Lower lobe of right lung (tissue), 2 donors: ENCODE measurements around the gene ZNF500. TPM values are rescaled to one million over a fixed set of nuclear protein-coding genes. Genes with fewer than 3 reads are reported as not detected.

Source experiments
- ATAC-seq, 2 donors: fragments of 200-7000 bp; cut with Tn5 transposase; one replicate each; pipeline ENCODE4 v1.9.1; 2020 to 2022; ENCODE audit warnings: mild to moderate bottlenecking in 2 of 2, moderate library complexity in 2 of 2
- DNase-seq: peaks from one replicate; pipeline ENCODE4 v3.0.0-alpha.2; 2020
- H3K27ac ChIP-seq: fragments of 200-600 bp; one replicate; pipeline ENCODE4 v1.8.0; 2022
- H3K27me3 ChIP-seq: fragments of 200-600 bp; one replicate; pipeline ENCODE4 v1.8.0; 2022; ENCODE audit warnings: low read depth
- H3K36me3 ChIP-seq: fragments of 200-600 bp; one replicate; pipeline ENCODE4 v1.8.0; 2022; ENCODE audit warnings: mild to moderate bottlenecking
- H3K4me1 ChIP-seq: fragments of 200-600 bp; one replicate; pipeline ENCODE4 v1.8.0; 2022
- H3K4me3 ChIP-seq: fragments of 200-600 bp; one replicate; pipeline ENCODE4 v1.8.0; 2022; ENCODE audit warnings: mild to moderate bottlenecking
- H3K9me3 ChIP-seq: fragments of 200-600 bp; one replicate; pipeline ENCODE4 v1.8.0; 2022
- intact Hi-C: fragments of 100-400 bp; cut with DNase I; formaldehyde crosslinking; loops from one replicate; pipeline ENCODE4 v1.11.0; 2022
- total RNA-seq: library from RNA; stranded (reverse); fragmentation: NEBNext Ultra II Directional; extraction: Animal tissue kit (Norgen Biotek cat#: 25700); gene quantifications from one replicate; pipeline ENCODE4 v1.2.1, GENCODE V29; 2021
- TF ChIP-seq, protein P1 (sequence below): fragments of 200-600 bp; IDR thresholded peaks from one replicate; pipeline ENCODE4 v1.8.0; 2022; ENCODE audit warnings: antibody characterized with exemption, mild to moderate bottlenecking
- donor health status: DM: no; HTN: yes; CAD: no; lungs with severe emphysema.

Gene ZNF500
- total RNA-seq, 1 donor from 2014 or later, result 13.4 TPM

DNA sequence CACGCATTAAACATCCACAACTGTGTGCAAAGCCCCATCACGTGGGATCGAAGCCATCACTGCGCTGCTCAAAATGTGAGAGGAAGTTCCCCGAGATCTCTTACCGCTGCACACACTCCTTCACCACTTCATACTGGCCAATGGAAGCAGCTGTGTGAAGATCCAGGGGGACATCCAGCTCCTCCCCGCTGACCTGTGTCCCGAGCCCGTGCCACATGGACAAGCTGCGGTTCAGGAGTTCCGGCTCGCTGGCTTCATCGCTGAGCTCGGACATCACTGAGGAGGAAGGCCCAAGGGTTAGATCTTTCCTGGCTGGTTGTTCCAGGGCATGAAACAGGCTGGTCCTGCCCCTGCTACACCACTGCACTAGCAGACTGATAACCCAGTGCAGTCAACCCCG lies 37.1 kb downstream of the ZNF500 start:
- no peaks in the 10 kb centered on the region for H3K27me3 ChIP-seq
- H3K36me3 ChIP-seq, result peaks cover 51% of the 10 kb centered on the region
- DNase-seq (no peak), ATAC-seq (no peak)
- H3K27ac ChIP-seq, result no peak overlapping the region
- intact Hi-C loops, result no loop called here
- TF ChIP-seq, protein P1, sequence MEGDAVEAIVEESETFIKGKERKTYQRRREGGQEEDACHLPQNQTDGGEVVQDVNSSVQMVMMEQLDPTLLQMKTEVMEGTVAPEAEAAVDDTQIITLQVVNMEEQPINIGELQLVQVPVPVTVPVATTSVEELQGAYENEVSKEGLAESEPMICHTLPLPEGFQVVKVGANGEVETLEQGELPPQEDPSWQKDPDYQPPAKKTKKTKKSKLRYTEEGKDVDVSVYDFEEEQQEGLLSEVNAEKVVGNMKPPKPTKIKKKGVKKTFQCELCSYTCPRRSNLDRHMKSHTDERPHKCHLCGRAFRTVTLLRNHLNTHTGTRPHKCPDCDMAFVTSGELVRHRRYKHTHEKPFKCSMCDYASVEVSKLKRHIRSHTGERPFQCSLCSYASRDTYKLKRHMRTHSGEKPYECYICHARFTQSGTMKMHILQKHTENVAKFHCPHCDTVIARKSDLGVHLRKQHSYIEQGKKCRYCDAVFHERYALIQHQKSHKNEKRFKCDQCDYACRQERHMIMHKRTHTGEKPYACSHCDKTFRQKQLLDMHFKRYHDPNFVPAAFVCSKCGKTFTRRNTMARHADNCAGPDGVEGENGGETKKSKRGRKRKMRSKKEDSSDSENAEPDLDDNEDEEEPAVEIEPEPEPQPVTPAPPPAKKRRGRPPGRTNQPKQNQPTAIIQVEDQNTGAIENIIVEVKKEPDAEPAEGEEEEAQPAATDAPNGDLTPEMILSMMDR, result no peak
- no peak overlapping the region for H3K4me3 ChIP-seq
- peaks cover 11% of the 10 kb centered on the region for H3K4me1 ChIP-seq
- H3K9me3 ChIP-seq, result no peaks in the 10 kb centered on the region

DNA sequence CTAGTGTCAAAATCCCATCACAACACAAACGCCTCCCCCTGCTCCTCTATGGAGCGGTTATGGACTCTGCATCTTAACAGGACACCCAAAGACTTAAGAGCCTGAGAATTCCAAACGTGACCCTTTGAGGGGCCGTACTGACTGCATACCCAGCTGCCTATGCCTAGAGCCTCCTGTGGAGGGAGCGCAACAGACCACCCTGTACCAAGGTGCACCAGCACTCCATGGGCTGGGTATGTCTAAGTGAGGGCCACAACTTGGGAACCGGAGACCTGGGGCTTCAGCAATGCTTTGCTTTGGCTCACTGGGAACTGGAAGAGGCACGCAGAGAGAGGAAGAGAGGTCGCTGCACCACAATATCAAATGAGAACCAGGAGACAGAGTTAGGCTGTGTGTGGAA lies 38.3 kb downstream of the ZNF500 start:
- TF ChIP-seq, protein P1, result no peak
- intact Hi-C loops, result no loop called here
- Histone ChIP-seq H3K27me3 (no peaks in the 10 kb centered on the region), H3K9me3 (no peaks in the 10 kb centered on the region), H3K4me3 (no peak overlapping the region), H3K36me3 (peaks cover 61% of the 10 kb centered on the region), H3K4me1 (peaks cover 10% of the 10 kb centered on the region), H3K27ac (no peak overlapping the region)
- no peak for DNase-seq
- no peak for ATAC-seq

DNA sequence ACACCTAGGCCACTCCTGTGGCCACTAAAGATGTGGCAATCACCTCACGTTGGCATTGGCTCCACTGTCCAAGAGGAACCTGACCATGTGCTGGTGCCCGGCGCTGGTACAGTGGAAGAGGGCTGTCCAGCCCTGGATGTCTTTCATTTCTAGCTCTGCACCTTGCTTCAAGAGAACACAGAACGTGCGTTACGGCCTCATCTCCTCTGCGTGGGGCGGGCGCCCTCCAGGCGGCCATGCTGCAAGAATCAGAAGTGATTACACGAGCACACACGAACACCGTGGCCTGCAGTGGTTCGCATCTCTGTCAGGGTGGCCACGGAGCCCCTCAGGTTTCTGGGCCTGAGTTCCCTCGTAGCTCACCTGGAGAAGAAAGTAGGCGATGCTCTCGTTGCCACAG lies 40.3 kb downstream of the ZNF500 start:
- TF ChIP-seq, protein P1, result no peak
- Histone ChIP-seq H3K4me3 (no peak overlapping the region), H3K27me3 (no peaks in the 10 kb centered on the region), H3K27ac (no peak overlapping the region), H3K9me3 (no peaks in the 10 kb centered on the region), H3K4me1 (no peaks in the 10 kb centered on the region), H3K36me3 (peaks cover 80% of the 10 kb centered on the region)
- ATAC-seq (no peak), DNase-seq (no peak)
- intact Hi-C loops, result no loop called here

DNA sequence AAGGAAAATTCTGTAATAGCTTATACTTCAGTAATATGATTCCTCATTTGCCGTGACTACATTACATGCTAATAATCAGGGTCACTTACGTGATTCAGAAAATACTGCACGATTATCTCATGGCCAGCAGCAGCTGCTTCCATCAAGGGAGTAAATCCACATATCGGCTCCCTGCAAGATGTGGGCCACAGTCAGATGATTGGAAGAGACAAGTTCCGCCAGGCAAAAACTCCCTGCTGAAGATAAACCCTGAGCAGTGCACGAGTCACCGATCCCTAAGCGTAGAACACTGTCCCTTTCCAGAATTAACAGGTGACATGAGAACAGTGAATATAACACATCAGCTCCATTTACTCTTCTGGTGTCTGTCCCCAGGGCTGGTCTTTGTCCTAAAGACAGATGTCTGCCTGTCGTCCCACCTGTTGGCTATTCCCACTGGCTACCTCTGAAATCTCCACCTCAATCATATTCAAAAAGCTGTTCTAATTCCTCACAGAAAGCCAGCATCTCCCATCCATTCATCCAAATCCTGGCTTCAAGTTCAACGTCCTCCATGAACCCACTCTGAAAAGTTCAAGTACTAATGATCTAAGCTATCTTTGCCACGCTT lies 42.2 kb downstream of the ZNF500 start:
- Histone ChIP-seq H3K4me3 (no peak overlapping the region), H3K27me3 (no peaks in the 10 kb centered on the region), H3K4me1 (no peaks in the 10 kb centered on the region), H3K27ac (no peak overlapping the region), H3K9me3 (no peaks in the 10 kb centered on the region), H3K36me3 (peaks cover 75% of the 10 kb centered on the region)
- intact Hi-C loops, result no loop called here
- DNase-seq (no peak), ATAC-seq (no peak)
- TF ChIP-seq, protein P1, result no peak

DNA sequence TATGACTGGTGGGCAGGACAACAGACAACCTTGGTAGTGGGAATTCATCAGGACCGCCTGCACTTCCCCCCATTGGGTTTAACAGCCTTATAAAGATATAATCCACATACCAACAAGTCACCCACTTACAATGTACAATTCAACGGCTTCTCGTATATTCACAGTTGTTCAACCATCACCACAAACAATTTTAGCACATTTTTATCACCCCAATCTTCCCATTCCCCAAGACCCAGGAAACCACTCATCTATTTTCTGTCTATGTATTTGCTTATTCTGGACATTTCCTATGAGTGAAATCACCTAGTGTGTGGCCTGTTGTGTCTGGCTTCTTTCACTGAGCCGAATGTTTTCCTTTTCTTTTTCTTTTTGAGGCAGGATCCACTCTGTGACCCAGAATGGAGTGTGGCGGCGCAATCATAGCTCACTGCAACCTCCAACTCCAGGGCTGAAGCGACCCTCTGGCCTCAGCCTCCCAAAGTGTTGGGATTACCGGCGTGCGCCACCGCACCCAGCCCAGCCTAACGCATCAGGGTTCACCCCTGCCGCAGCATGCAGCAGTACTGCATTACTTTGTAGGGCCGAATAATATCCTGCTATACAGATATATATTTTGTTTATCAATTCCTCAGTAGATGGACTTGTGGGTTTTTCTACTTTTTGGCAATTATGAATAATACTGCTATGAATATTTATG lies 43.7 kb downstream of the ZNF500 start:
- intact Hi-C loops, result no loop called here
- Histone ChIP-seq H3K27me3 (no peaks in the 10 kb centered on the region), H3K9me3 (no peaks in the 10 kb centered on the region), H3K36me3 (peaks cover 72% of the 10 kb centered on the region), H3K4me3 (no peak overlapping the region), H3K27ac (no peak overlapping the region), H3K4me1 (no peaks in the 10 kb centered on the region)
- DNase-seq (peak; percentile 16), ATAC-seq (no peak)
- TF ChIP-seq, protein P1, result no peak
